ENCODE measurements around the gene SYNM. TPM values are rescaled to one million over a fixed set of nuclear protein-coding genes. Genes with fewer than 3 reads are reported as not detected.
"Not testable (repeated sequence)": the region's sequence is repeated elsewhere in the genome, so short reads cannot be mapped to it uniquely, and the experiment has no call there.

Gene SYNM
- total RNA-seq, 1 donor from 2014 or later: 1.4 TPM

- no peak overlapping the region for H3K27ac Mint-ChIP-seq
- TF ChIP-seq CTCF (IDR thresholded peaks at IDR 0.05; ENCODE audit: unreplicated experiment): no peak
- DNase-seq (ENCODE audit: low spot score in 2 of 2, unreplicated experiment in 2 of 2): no peak
- no peak overlapping the region for H3K4me3 Mint-ChIP-seq
- peaks cover 5% of the 10 kb centered on the region for H3K4me1 Mint-ChIP-seq
- H3K27me3 Mint-ChIP-seq (ENCODE audit: low read depth): peaks cover 2% of the 10 kb centered on the region
- H3K9me3 Mint-ChIP-seq: no peaks in the 10 kb centered on the region
- no peaks in the 10 kb centered on the region for H3K36me3 Mint-ChIP-seq
These were observed 34.7 kb upstream of the SYNM start for GRCh38 chr15:99070208-99070607.

GRCh38 chr15:99071091-99071680, 33.7 kb upstream of the SYNM start:
- H3K27ac Mint-ChIP-seq: no peak overlapping the region

GRCh38 chr15:99073008-99073717, 31.7 kb upstream of the SYNM start:
- Mint-ChIP-seq H3K4me1 (peaks cover 5% of the 10 kb centered on the region), H3K4me3 (no peak overlapping the region), H3K27me3 (ENCODE audit: low read depth) (peaks cover 2% of the 10 kb centered on the region), H3K36me3 (no peaks in the 10 kb centered on the region), H3K27ac (no peak overlapping the region), H3K9me3 (no peaks in the 10 kb centered on the region)
- DNase-seq (ENCODE audit: low spot score in 2 of 2, unreplicated experiment in 2 of 2): no peak
- TF ChIP-seq CTCF (IDR thresholded peaks at IDR 0.05; ENCODE audit: unreplicated experiment): no peak

More at GRCh38 chr15:99071091-99071680, 33.7 kb upstream of the SYNM start:
- Mint-ChIP-seq H3K27me3 (ENCODE audit: low read depth) (peaks cover 2% of the 10 kb centered on the region), H3K4me3 (no peak overlapping the region), H3K4me1 (peaks cover 5% of the 10 kb centered on the region), H3K36me3 (no peaks in the 10 kb centered on the region), H3K9me3 (no peaks in the 10 kb centered on the region)
- no peak for TF ChIP-seq CTCF (IDR thresholded peaks at IDR 0.05; ENCODE audit: unreplicated experiment)
- no peak for DNase-seq (ENCODE audit: low spot score in 2 of 2, unreplicated experiment in 2 of 2)

GRCh38 chr15:99074446-99074845, 30.4 kb upstream of the SYNM start:
- Mint-ChIP-seq H3K4me3 (no peak overlapping the region), H3K27me3 (ENCODE audit: low read depth) (peaks cover 2% of the 10 kb centered on the region), H3K27ac (no peak overlapping the region), H3K4me1 (peaks cover 5% of the 10 kb centered on the region), H3K9me3 (no peaks in the 10 kb centered on the region), H3K36me3 (no peaks in the 10 kb centered on the region)
- TF ChIP-seq CTCF (IDR thresholded peaks at IDR 0.05; ENCODE audit: unreplicated experiment): no peak
- no peak for DNase-seq (ENCODE audit: low spot score in 2 of 2, unreplicated experiment in 2 of 2)

- H3K36me3 Mint-ChIP-seq; H3K27me3 Mint-ChIP-seq (ENCODE audit: low read depth); H3K27ac Mint-ChIP-seq; H3K4me3 Mint-ChIP-seq; DNase-seq (ENCODE audit: low spot score in 2 of 2, unreplicated experiment in 2 of 2); H3K4me1 Mint-ChIP-seq; H3K9me3 Mint-ChIP-seq: not testable (repeated sequence)
These were observed 29.7 kb upstream of the SYNM start for GRCh38 chr15:99075059-99075652.

- Mint-ChIP-seq H3K4me3 (no peak overlapping the region), H3K27me3 (ENCODE audit: low read depth) (peaks cover 5% of the 10 kb centered on the region), H3K4me1 (no peaks in the 10 kb centered on the region), H3K9me3 (no peaks in the 10 kb centered on the region), H3K36me3 (no peaks in the 10 kb centered on the region), H3K27ac (no peak overlapping the region)
- DNase-seq (ENCODE audit: low spot score in 2 of 2, unreplicated experiment in 2 of 2): no peak
- no peak for TF ChIP-seq CTCF (IDR thresholded peaks at IDR 0.05; ENCODE audit: unreplicated experiment)
These were observed 28.8 kb upstream of the SYNM start for GRCh38 chr15:99076109-99076508.
